ENCODE data around the gene ZNF638.
A peak's percentile ranks its signal among the peaks of the same experiment; 100 is the strongest.
"Not testable (repeated sequence)": the region's sequence is repeated elsewhere in the genome, so short reads cannot be mapped to it uniquely, and the experiment has no call there.

Gene ZNF638, protein sequence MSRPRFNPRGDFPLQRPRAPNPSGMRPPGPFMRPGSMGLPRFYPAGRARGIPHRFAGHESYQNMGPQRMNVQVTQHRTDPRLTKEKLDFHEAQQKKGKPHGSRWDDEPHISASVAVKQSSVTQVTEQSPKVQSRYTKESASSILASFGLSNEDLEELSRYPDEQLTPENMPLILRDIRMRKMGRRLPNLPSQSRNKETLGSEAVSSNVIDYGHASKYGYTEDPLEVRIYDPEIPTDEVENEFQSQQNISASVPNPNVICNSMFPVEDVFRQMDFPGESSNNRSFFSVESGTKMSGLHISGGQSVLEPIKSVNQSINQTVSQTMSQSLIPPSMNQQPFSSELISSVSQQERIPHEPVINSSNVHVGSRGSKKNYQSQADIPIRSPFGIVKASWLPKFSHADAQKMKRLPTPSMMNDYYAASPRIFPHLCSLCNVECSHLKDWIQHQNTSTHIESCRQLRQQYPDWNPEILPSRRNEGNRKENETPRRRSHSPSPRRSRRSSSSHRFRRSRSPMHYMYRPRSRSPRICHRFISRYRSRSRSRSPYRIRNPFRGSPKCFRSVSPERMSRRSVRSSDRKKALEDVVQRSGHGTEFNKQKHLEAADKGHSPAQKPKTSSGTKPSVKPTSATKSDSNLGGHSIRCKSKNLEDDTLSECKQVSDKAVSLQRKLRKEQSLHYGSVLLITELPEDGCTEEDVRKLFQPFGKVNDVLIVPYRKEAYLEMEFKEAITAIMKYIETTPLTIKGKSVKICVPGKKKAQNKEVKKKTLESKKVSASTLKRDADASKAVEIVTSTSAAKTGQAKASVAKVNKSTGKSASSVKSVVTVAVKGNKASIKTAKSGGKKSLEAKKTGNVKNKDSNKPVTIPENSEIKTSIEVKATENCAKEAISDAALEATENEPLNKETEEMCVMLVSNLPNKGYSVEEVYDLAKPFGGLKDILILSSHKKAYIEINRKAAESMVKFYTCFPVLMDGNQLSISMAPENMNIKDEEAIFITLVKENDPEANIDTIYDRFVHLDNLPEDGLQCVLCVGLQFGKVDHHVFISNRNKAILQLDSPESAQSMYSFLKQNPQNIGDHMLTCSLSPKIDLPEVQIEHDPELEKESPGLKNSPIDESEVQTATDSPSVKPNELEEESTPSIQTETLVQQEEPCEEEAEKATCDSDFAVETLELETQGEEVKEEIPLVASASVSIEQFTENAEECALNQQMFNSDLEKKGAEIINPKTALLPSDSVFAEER (N-terminal part only)

DNA sequence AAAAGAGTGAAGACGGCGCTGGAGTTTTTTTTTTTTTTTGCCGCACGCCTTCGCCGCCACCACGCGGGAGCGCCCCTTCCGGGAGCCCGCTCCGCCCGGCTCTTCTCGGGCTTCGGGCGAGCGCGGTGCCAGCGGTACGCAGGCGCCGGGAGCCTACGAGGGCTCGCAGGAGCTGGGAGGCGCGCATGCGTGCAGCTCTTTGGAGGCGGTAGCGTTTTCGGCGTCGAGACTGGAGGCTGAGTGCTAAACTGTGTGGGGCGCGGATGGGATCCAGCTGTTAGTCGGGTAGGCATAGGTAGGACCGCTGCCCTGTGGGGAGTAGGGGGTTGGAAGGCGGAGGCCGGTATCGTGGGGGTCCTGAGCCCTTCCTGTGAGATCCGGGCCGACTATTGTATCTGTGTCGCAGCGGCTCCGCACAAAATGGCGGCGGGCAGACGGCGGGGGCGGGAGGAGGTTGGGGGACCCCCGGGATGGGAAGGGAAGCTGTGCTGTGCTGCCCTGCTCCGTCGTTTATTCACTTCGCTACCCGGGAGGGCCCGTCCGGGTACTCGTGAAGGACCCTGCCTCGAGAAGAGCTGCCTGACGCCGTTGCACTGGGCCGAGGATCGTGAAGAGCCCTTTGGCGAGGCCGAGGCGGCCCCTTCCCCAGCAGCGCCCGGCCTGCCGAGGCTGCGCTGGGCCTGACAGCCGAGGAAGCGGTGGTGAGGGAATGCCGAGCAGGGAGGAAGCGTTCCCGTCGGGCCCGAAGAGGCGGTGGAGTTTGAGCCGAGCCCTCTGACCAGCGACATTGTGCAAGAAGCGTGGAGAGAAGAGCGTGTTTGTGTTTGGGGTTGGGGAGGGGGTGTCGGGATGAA is at the start of gene ZNF638:
Gene ZNF638 (plus strand): TSS at position 202 of the 854 bp plus-strand sequence. CDS start 17,173 bp downstream, outside the sequence.
- DNase-seq (ENCODE audit: low spot score): peak; percentile 94

DNA sequence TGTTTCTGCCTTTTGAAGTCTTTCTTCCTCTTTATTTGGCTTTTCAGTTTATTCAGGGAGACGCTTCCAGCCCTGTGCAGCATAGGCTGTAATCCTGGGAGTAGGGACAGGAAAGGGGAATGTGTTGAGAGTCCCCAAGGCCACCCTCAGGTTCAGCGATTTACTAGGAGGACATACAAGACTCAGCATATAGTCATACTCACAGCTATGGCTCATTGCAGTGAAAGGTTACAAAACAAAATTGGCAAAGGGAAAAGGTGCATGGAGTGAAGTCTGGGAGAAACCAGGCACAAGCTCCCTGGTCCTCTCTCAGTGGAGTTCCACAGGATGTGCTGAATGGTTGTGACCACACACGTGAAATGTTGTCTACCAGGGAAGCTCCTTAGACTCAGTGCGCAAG is 49.6 kb upstream of the ZNF638 start:
- no peak for DNase-seq (ENCODE audit: low spot score)

DNA sequence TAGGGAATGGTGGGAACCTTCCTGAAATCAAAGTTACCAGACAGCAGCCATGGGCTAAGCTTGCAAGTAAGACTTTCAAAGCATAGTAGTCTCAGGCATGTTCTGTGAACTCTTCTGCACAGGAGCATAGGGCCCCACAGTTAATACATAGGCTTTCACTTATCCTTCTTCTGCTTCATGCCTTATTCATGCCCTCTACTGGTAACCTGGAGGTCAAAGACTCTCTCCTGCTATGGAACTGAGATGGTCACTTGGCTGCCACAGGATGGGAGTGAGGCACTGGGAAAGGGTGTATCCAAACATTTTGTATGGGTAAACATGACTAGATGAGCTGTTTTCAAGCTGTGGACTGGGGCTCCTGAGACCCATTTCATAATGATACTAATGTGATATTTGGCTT is 49.1 kb upstream of the ZNF638 start:
- DNase-seq (ENCODE audit: low spot score): no peak

DNA sequence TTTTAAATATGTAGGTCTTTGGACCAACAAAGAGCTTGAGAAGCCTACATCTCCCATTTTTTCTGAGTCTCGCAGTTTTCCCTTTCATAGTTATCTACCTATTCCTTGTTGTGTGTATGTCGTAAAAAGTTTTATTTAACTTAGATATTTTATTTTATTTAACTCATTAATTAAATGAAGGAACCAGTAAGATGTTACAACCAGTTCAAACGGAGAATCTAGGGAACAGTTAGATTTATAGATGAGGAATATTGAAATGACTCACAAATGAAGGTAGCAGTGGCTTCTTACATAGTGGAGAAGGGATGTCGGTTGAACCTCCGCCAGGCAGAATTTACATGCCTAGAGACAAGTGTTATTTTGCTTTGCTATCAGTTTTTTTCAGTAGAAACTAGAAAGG is 48.5 kb upstream of the ZNF638 start:
- DNase-seq (ENCODE audit: low spot score): no peak

DNA sequence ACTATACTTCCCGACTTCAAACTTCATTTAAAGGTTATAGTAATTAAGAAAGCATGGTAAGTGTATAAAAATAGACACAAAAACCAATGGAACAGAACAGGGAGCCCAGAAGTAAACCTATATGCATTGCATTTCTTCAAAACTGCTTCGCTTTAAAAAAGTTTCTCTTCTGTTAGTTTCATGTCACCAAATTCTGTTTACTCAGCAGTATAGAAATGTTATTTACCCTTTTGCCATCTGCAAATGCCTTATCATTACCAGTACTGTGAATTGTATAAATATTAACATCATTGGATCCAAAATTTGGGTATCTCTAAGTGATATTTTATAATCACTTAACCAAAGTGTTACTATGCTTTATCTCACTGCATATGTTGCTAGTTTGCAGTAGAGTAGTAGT is 45.9 kb upstream of the ZNF638 start:
- DNase-seq (ENCODE audit: low spot score): no peak

DNA sequence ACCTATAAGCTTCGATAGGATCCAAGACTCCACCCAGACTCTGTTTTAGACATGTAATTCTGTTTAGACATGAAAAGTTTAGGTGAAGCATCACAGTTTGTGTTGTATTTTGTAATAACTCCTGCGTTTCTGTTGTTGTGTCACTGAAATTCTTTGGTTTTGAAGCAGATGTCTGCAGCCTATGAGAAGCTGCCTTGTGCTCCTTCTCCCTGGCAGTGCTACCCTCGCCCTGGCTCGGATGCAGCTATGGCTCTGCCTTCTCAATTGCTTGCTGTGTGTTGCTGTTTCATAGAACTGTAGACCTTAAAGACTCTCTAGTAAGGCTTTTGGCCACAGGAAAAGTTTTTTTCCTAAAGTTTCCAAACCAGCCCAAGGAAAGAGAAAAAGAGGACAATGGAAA is 40.2 kb upstream of the ZNF638 start:
- DNase-seq (ENCODE audit: low spot score): no peak

DNA sequence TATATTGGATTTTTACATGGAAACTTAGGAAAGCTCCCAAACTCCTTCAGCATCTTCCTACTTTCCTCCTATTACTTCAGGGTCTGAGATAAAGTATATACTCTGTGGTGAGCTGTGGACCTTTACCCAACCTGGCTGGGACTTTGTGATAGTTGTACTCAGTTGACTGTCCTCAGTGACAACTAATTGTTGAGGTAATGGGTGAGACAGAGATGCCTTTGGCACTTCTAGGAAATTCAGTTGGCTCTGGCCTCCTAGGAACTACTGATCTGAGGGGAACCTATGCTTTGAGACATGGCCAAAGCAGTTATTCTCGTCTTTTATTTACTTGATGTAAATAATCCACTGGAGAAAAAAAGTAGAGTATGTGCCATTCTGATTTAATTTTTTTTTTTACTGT is 39.4 kb upstream of the ZNF638 start:
- no peak for DNase-seq (ENCODE audit: low spot score)

DNA sequence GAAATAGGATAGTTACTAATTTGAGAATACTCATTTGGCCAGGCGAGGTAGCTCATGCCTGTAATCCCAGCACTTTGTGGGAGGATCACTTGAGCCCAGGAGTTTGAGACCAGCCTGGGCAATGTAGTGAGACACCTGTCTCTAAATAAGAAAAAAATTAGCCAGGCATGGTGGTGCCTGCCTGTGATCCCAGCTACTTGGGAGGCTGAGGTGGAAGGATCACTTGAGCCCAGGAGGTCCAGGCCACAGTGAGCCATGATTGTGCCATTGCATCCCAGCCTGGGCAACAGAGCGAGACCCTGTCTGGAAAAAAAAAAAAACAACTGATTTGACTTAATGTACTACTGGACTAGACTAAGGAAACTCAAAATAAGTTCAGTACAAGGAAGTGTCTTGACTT is 32.7 kb upstream of the ZNF638 start:
- DNase-seq (ENCODE audit: low spot score): no peak

DNA sequence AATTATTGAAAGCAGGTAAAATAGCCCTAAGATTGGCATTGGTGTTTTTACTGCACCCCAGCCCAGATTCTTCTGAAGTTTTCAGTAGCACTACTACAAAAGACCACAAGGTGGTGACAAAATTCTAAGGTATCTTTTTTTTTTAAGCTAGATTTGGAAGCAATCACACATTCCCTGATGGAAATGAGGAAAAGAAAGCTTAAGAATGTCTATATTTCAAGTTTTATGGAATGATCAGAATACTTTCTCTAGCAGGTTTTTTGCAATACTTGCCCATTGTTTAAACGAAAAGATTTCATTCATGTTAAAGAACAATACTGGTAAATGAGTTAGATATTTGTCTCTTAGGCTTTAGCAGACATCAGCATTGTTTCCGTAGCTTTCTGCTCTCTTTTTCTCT is 32.1 kb upstream of the ZNF638 start:
- no peak for DNase-seq (ENCODE audit: low spot score)

DNA sequence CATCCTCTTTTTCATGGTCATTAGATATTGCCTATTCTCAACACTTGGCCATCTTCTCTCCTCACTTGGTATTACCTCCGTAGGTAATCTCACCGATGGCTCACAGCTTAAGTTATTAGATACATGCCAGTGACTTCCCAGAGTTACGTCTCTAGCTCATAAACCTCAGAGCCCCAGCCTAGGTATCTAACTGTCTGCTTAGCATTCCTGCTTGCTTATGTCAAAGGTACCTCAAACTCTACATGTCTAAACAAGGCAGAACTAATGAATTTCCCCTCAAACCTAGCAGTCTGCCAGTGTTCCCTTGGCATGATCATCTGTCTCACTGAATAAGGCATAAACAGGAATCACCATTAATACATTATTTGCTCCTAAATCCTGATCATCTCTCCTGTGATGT is 27.7 kb upstream of the ZNF638 start:
- no peak for DNase-seq (ENCODE audit: low spot score)

DNA sequence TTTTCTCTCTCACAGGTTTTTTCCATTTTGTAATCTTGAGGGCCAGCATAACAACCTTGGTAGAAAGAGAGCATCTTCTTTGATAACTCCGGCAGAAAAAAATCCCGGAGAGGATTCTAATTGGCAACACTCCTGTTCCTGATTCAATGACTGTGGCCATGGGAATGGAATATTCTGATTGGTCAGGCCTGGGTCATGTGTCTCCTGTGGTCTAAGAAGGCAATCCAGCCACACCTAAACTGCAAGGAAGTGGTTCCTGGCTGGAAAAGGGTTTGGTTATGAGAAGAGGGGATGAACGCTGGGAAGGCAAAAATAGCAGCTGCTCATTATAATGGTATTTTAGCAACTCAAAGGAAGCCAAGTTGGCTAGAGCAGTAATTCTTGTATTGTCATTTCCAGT is 24.8 kb upstream of the ZNF638 start:
- DNase-seq (ENCODE audit: low spot score): no peak

DNA sequence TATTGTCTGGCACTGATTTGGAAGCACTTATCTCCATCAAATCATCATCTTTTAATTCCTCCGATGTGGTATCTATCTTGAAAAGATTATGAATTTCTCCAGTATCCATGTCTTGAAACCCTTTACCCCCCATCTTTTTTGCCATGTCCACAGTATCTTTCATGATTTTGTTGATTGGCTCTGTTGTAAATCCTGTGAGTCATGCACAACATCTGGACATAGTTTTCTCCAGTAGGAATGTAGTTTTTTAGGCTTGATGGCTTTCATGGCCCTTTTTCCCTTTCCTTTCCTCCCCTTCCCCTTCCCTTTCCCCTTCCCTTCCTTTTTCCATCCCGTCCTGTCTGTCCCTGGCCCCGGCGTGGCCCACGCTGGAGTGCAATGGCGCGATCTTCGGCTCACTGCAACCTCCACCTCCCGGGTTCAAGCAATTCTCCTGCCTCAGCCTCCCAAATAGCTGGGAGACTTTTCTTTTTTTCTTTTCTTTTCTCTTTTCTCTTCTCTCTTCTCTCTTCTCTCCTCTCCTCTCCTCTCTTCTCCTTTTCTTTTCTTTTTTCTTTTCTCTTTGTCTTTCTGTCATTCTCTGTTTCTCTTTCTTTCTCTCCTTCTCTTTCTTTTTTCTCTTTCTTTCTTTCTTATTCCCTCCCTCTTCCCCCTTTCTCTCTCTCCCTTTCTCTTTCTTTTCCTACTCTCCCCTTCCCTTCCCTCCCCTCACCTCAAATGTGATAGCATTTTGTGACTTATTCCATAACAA is 18.4 kb upstream of the ZNF638 start:
- DNase-seq (ENCODE audit: low spot score): no peak

DNA sequence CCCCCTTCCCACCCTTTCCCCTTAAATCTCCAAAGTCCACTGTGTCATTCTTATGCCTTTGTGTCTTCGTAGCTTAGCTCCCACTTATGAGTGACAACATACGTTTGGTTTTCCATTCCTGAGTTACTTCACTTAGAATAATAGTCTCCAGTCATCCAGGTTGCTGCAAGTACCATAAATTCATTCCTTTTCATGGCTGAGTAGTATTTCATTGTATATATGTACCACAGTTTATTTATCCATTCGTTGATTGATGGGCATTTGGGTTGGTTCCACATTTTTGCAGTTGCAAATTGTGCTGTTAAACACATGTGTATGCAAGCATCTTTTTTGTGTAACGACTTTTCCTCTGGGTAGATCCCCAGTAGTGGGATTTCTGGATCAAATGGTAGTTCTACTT is 14.5 kb upstream of the ZNF638 start:
- DNase-seq (ENCODE audit: low spot score): no peak

DNA sequence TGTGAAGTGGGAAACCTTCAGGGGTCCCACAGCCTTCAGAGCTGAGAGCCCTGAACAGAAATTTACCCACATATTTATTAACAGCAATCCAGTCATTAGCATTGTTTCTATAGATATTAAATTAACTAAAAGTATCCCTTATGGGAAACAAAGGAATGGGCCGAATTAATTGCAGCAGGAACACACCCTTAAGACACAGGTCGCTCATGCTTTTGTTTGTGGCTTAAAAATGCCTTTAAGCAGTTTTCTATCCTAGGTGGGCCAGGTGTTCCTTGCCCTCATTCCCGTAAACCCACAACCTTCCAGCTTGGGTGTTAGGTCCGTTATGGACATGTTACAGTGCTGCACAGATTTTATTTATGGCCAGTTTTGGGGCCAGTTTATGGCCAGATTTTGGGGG is 13.7 kb upstream of the ZNF638 start:
- not testable (repeated sequence) for DNase-seq (ENCODE audit: low spot score)

DNA sequence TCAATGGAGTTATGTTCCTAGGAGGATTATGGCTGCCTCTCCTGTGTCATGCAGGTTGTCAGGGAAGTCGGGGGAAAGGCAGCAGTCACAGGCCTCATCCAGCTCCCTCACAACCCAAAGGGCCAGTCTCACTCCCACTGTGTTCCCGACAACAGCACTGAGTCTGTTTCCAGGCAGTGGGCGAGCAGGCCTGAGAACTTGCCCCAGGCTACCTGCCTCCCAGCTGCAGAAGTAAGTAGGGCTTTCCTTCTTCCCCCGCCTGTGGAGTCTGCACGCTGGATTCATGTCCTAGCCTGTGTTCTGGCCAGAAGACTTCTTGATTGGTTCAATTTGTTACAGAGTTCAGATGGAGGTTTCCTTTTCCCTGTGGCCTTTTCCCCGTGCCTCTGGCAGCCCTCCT is 8.2 kb upstream of the ZNF638 start:
- DNase-seq (ENCODE audit: low spot score): no peak

DNA sequence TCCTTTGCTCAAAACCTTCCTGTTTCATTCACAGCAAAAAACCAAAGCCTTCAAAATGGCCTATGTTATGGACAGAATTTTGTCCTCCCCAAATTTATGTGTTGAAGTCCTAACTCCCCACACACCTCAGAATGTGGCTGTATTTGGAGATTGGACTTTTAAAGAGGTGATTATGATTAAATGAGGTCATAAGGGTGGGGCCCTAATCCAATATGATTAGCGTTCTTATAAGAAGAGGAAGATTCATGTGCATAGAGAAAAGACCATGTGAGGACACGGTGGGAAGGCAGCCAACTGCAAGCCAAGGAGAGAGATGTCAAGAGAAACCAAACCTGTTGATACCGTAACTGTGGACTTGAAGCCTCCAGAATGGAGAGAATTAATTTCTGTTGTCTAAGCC is 4.6 kb upstream of the ZNF638 start:
- no peak for DNase-seq (ENCODE audit: low spot score)

DNA sequence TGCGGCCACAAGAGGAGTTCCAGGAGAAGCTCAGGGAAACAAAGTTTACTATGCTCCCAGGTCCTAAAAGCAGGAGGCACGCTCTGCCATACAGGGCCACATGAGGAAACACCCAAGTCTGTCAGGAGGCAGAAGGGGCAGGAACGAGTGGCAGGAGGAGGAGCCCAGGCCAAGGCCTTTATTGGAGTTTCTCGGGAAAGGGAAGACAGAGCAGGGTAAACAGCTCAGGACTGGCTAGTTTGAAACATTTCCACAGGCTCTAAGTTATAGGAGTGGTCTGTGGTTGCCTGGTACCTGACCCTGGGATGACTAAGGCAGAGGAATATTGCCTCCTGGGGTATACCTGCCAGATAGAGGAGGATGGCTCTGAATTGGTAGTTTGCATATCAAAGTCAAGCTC is 3.7 kb upstream of the ZNF638 start:
- DNase-seq (ENCODE audit: low spot score): no peak

DNA sequence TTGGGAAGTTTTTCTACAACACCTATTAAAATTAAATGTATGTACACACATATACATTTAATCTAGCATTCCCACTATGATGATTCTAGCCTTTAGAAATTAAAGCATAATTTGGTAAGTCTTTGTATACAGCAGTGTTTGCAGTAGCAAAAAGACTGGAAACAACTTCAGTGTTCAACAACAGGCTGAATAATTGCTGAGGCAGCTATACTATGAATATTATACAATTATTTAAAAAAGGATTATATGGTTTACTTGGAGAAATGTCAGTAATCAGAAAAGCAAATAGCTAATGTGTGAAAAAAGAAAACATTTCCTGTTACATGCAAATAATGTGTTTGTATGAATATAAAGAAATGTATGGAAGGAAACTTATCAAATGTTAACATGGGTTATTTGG is 1.4 kb upstream of the ZNF638 start:
- DNase-seq (ENCODE audit: low spot score): no peak

DNA sequence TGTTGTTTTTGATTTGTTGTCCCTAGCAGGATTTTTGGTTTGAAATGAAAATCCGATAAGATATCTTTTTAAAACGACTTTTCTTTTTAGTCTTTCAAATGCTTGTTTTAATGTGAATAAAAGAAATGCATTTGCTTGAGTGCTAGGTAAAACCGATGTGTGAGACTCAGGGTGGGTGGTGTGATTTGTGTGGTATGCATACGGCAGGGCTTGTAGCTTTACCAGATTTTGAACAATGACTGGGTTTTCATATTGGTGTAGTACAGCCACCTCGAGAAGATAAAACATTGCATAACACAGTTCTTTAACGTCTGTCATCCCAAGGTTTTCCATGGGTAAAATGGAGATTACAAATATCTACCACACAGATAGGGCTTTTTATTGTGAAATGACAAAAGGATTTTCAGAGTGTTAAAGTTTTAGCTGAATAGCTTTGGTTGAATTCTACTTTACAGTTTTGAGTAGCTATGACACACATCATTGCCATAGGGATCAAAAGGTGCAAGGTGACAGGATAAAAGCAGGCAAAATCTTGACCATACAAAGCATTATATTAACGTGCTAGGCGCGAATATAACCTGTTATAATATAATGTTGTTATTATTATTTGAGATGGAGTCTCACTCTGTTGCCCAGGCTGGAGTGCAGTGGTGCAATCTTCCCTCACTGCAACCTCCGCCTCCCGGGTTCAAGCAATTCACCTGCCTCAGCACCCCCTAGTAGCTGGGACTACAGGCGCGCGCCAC is 824 bp upstream of the ZNF638 start:
- no peak for DNase-seq (ENCODE audit: low spot score)

DNA sequence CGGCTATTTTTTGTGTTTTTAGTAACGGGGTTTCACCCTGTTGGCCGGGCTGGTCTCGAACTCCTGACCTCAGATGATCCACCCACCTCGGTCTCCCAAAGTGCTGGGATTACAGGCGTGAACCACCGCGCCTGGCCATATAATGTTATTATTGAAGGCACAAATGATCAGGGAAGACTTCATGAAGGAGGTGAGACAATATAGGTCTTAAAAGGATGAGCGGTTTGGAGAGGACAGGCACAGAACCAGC is 326 bp upstream of the ZNF638 start:
- DNase-seq (ENCODE audit: low spot score): not testable (repeated sequence)

DNA sequence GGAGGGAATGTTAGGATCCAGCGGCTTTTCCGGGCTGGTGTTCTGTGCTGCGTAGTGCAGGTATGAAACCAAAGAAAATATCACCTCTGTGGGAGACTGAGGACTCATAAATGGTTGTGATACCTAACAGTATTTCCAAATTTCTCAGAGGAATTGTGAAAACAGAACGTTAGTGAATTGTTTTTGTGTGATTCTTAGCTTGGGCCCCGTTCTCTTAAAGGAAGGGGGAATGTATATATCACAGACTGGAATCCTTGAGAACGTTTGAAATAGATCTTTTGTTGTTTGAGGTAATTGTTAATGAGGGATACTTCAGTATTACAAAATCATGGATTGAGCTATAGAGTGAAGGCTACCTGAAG is 834 bp downstream of the ZNF638 start:
- DNase-seq (ENCODE audit: low spot score): no peak
